GM12878 (cell line): ENCODE data around the gene DGKB. TPM values are rescaled to one million over a fixed set of nuclear protein-coding genes. Genes with fewer than 3 reads are reported as not detected.

Experiments
- ATAC-seq: fragments of 200-7000 bp; cut with Tn5 transposase; 3 replicates; pipeline ENCODE4 v1.9.1; 2020; ENCODE audit warnings: mild to moderate bottlenecking, moderate library complexity
- BruUV-seq: library from RNA; stranded (reverse); fragments of 400-500 nt; replicated peaks from 2 replicates; lab custom pipeline; 2021; lab: Mats Ljungman, UMichigan
- CTCF ChIA-PET: fragments of 300-600 bp; sonication (Branson Sonifier 250); formaldehyde crosslinking; extraction: SDS; loops from one replicate; lab custom pipeline; 2021; ENCODE audit warnings: inconsistent platforms; lab: Yijun Ruan, JAX
- POLR2A ChIA-PET: fragments of 350-600 bp; formaldehyde crosslinking; extraction: SDS; loops from one replicate; lab custom pipeline; 2021; ENCODE audit warnings: inconsistent platforms; lab: Charles Lee
- RAD21 ChIA-PET: fragments of 300-600 bp; sonication (Branson Sonifier 250); formaldehyde crosslinking; loops from one replicate; lab custom pipeline; 2023; ENCODE audit warnings: antibody characterized with exemption; ENCODE audit not compliant: unreplicated experiment; lab: Charles Lee
- SMC1A ChIA-PET: fragments of 300-600 bp; sonication (Branson Sonifier 250); formaldehyde crosslinking; loops from one replicate; lab custom pipeline; 2023; ENCODE audit not compliant: unreplicated experiment, uncharacterized antibody; lab: Charles Lee
- DNase-seq: peaks from one replicate; pipeline ENCODE4 v3.0.0-alpha.2; 2011; ENCODE audit warnings: low read depth, low spot score
- FAIRE-seq: peaks from 3 replicates; lab custom pipeline; 2011; peaks lifted over from hg19 to GRCh38; lab: Jason Lieb, UNC
- H2AFZ ChIP-seq: 2 replicates; pipeline ENCODE4 v1.6.0; 2011; ENCODE audit warnings: low read depth, low read length, control low read depth; ENCODE audit not compliant: control insufficient read depth
- H3K27ac ChIP-seq: 2 replicates; pipeline ENCODE4 v1.5.1; 2011; ENCODE audit warnings: control low read depth; ENCODE audit not compliant: control insufficient read depth, insufficient read depth
- H3K27me3 ChIP-seq, 2 experiments: replicated peaks in 1 of 2; 2 replicates each; pipeline versions ENCODE4 v1.6.0 to v1.6.1; 2011; ENCODE audit warnings: low read length in 1 of 2; ENCODE audit not compliant: control insufficient read depth in 2 of 2, insufficient read depth in 2 of 2
- H3K36me3 ChIP-seq, 2 experiments: 2 replicates each; pipeline ENCODE4 v1.5.1; 2011; ENCODE audit warnings: low read length in 1 of 2; ENCODE audit not compliant: control insufficient read depth in 2 of 2, insufficient read depth in 2 of 2
- H3K4me1 ChIP-seq: 2 replicates; pipeline ENCODE4 v1.6.1; 2011; ENCODE audit warnings: mild to moderate bottlenecking, low read length, moderate library complexity, mixed read lengths; ENCODE audit not compliant: control insufficient read depth, insufficient read depth
- H3K4me2 ChIP-seq: 2 replicates; pipeline ENCODE4 v1.6.0; 2011; ENCODE audit warnings: control low read depth; ENCODE audit not compliant: control insufficient read depth, insufficient read depth
- H3K4me3 ChIP-seq: fragments of 200-600 bp; sonication (generic); 2 replicates; pipeline ENCODE4 v1.5.1; 2016
- H3K79me2 ChIP-seq: 2 replicates; pipeline ENCODE4 v1.6.0; 2011; ENCODE audit warnings: low read length; ENCODE audit not compliant: control insufficient read depth, insufficient read depth
- H3K9ac ChIP-seq: 2 replicates; pipeline ENCODE4 v1.8.0; 2011; ENCODE audit warnings: low read length, control low read depth, mixed read lengths; ENCODE audit not compliant: control insufficient read depth, insufficient read depth
- H3K9me3 ChIP-seq: replicated peaks from 3 replicates; pipeline ENCODE4 v1.5.1; 2011; ENCODE audit warnings: mild to moderate bottlenecking, low read length; ENCODE audit not compliant: control insufficient read depth, insufficient read depth
- H4K20me1 ChIP-seq: 2 replicates; pipeline ENCODE4 v1.6.0; 2011; ENCODE audit not compliant: control insufficient read depth, insufficient read depth
- CBX5 ChIP-seq: sonication (generic); IDR thresholded peaks from 2 replicates; pipeline ENCODE4 v1.6.1; 2016; ENCODE audit warnings: low read depth, moderate library complexity, mild to moderate bottlenecking, inconsistent platforms
- CREM ChIP-seq: IDR thresholded peaks from 2 replicates; pipeline ENCODE4 v1.6.1; 2014; ENCODE audit warnings: antibody characterized with exemption, low read depth
- ELK1 ChIP-seq: IDR thresholded peaks from 2 replicates; pipeline ENCODE4 v1.6.1; 2012; ENCODE audit warnings: low read depth, low read length, improper control_type of control experiment
- EZH2 ChIP-seq: IDR thresholded peaks from 2 replicates; pipeline ENCODE4 v1.6.1; 2012; ENCODE audit warnings: low read depth, mild to moderate bottlenecking, control low read depth, inconsistent platforms, low read length, borderline replicate concordance; ENCODE audit not compliant: control insufficient read depth
- MEF2A ChIP-seq: IDR thresholded peaks from 2 replicates; pipeline ENCODE4 v1.6.1; 2011; ENCODE audit warnings: low read depth, mild to moderate bottlenecking, low read length, moderate library complexity; ENCODE audit not compliant: insufficient read depth
- NFYA ChIP-seq: IDR thresholded peaks from 2 replicates; pipeline ENCODE4 v1.6.1; 2011; ENCODE audit warnings: low read depth, mild to moderate bottlenecking, low read length, improper control_type of control experiment, borderline replicate concordance
- RAD51 ChIP-seq: fragments of 450-650 bp; IDR thresholded peaks from 2 replicates; pipeline ENCODE4 v1.6.1; 2016; ENCODE audit warnings: moderate library complexity, mild to moderate bottlenecking, inconsistent platforms
- SIN3A ChIP-seq: IDR thresholded peaks from 2 replicates; pipeline ENCODE4 v1.6.1; 2012; ENCODE audit warnings: low read depth, low read length, improper control_type of control experiment
- STAT1 ChIP-seq: fragments of 450-650 bp; conservative IDR thresholded peaks from 2 replicates; pipeline ENCODE4 v1.6.1; 2014; ENCODE audit warnings: antibody characterized with exemption, mild to moderate bottlenecking
- TCF12 ChIP-seq: IDR thresholded peaks from 2 replicates; pipeline ENCODE4 v1.6.1; 2011; ENCODE audit warnings: low read depth, mild to moderate bottlenecking, low read length
- WGBS: methylation state at CpG from one replicate; pipeline ENCODE4 v1.1.6; 2016; ENCODE audit warnings: low lambda C conversion rate; ENCODE audit not compliant: insufficient replicate concordance, insufficient coverage; ENCODE audit errors: missing lambda C conversion rate; 5-methylcytosine and 5-hydroxymethylcytosine counted together
- in situ Hi-C: fragments of 300-500 bp; cut with MboI; formaldehyde crosslinking; loops from 9 replicates; pipeline ENCODE4 v1.14.3; 2018; ENCODE audit warnings: mixed read lengths
- intact Hi-C: fragments of 100-400 bp; cut with micrococcal nuclease; formaldehyde crosslinking; loops from one replicate; pipeline ENCODE4 v1.14.2; 2022; ENCODE audit not compliant: unreplicated experiment
- polyA plus RNA-seq, 11 experiments: library from polyadenylated mRNA; depleted of rRNA in 4 of 11; unstranded in 6 of 11; stranded (reverse) in 5 of 11; fragments of >200 nt; fragmentation: Nextera tagmentation in 4 of 11; fragmentation: Illumina TruSeq in 1 of 11; extraction: Ambion mirVana in 4 of 11; extraction: Trizol in 1 of 11; gene quantifications; 1 replicate in 1 of 11; 2 replicates in 10 of 11; pipeline versions ENCODE4 v1.2.1 to v1.2.3, GENCODE V29; 2011 to 2016; ENCODE audit warnings: inconsistent platforms in 2 of 11, missing spikeins in 2 of 11, low read depth in 1 of 11
- total RNA-seq, 4 experiments: library from RNA; depleted of rRNA in 3 of 4; stranded (reverse); fragments of >200 nt in 3 of 4; fragmentation: Illumina TruSeq in 1 of 4; extraction: Trizol in 1 of 4; gene quantifications; 2 replicates each; pipeline versions ENCODE4 v1.2.1 to v1.2.3, GENCODE V29; 2013 to 2021

DGKB gene
- total and polyA plus RNA-seq, 10 of the 15 experiments (the other 5 are each of a cell fraction or from before 2014, with no cell fraction given): 0.02 to 0.10 (median 0.04) TPM; not detected in 6

GRCh38 chr7:14602851-14603250 is 299.7 kb downstream of the DGKB start:
- H2AFZ ChIP-seq: no peak overlapping the region
- no peaks in the 10 kb centered on the region for H3K79me2 ChIP-seq
- 48% methylated on average over 1 of the region's 1 CpG for WGBS
- no peak overlapping the region for H3K4me3 ChIP-seq
- H3K9me3 ChIP-seq: no peaks in the 10 kb centered on the region
- FAIRE-seq (no peak), DNase-seq (no peak), ATAC-seq (no peak)
- H3K27ac ChIP-seq: no peak overlapping the region
- in situ Hi-C loops (no loop called here), intact Hi-C loops (no loop called here)
- no peak overlapping the region for H3K4me2 ChIP-seq
- no TSS peak for BruUV-seq
- H3K27me3 ChIP-seq: no peaks in the 10 kb centered on the region
- H3K36me3 ChIP-seq: no peaks in the 10 kb centered on the region
- SMC1A ChIA-PET: interaction anchor here (1.1 kb wide), 1 partner anchor 19 kb away, joined by 3 read pairs; no protein-coding TSS in a partner anchor
- CTCF ChIA-PET: interaction anchor here (0.6 kb wide), 1 partner anchor 11 kb away, joined by 3 read pairs; no protein-coding TSS in a partner anchor
- H3K9ac ChIP-seq: no peak overlapping the region
- no peaks in the 10 kb centered on the region for H4K20me1 ChIP-seq
- POLR2A ChIA-PET: no interaction called here
- H3K4me1 ChIP-seq: no peaks in the 10 kb centered on the region
- RAD21 ChIA-PET: no interaction called here
- TF ChIP-seq CBX5 (no peak), ELK1 (no peak), MEF2A (no peak), STAT1 (no peak), NFYA (no peak), CREM (no peak), EZH2 (no peak), SIN3A (no peak), TCF12 (no peak), RAD51 (no peak)
- TF ChIP-seq, all 136 proteins: peak for 0
